Measurements from ENCODE around the gene NUP155.
"Not testable (repeated sequence)": the region's sequence is repeated elsewhere in the genome, so short reads cannot be mapped to it uniquely, and the experiment has no call there.

NUP155 gene

GRCh38 chr5:37370864-37371726 lies at the start of gene NUP155:
TSS of gene NUP155 (minus strand) at chr5:37371106. CDS start at chr5:37370977, 129 bp downstream.
- in situ Hi-C loops (cut with HindIII; ENCODE audit: low sequenced_read_pairs), result no loop called here

DNA sequence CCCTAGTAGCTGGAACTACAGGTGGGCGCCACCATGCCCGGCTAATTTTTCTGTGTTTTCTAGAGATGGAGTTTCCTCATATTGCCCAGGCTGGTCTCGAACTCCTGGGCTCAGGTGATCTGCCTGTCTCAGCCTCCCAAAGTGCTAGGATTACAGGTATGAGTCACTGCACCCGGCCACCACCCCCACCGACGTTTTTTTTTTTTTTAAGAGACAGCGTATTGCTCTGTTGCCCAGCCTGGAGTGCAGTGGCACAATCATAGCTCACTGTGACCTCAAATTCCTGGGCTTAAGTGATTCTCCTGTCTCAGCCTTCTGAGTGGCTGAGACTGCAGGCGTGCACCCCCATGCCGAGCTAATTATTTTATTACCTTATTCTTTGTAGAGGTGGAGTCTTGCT lies 46.4 kb upstream of the NUP155 start:
- in situ Hi-C loops (cut with HindIII; ENCODE audit: low sequenced_read_pairs), result no loop called here

DNA sequence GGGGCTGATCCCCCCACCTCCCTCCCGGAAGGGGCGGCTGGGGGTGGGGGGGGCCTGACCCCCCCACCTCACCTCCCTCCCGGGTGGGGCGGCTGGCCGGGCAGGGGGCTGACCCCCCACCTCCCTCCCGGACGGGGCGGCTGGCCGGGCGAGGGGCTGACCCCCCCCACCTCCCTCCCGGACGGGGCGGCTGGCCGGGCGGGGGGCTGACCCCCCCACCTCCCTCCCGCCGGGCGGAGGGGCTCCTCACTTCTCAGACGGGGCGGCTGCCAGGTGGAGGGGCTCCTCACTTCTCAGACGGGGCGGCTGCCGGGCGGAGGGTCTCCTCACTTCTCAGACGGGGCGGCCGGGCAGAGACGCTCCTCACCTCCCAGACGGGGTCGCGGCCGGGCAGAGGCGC lies 44.5 kb upstream of the NUP155 start:
- in situ Hi-C loops (cut with HindIII; ENCODE audit: low sequenced_read_pairs), result not testable (repeated sequence)

- in situ Hi-C loops (cut with HindIII; ENCODE audit: low sequenced_read_pairs), result no loop called here
Observed at GRCh38 chr5:37412515-37412914, 41.6 kb upstream of the NUP155 start.

GRCh38 chr5:37400501-37400900 lies 29.6 kb upstream of the NUP155 start:
- in situ Hi-C loops (cut with HindIII; ENCODE audit: low sequenced_read_pairs), result no loop called here

- in situ Hi-C loops (cut with HindIII; ENCODE audit: low sequenced_read_pairs), result no loop called here
Observed at GRCh38 chr5:37396352-37396751, 25.4 kb upstream of the NUP155 start.

DNA sequence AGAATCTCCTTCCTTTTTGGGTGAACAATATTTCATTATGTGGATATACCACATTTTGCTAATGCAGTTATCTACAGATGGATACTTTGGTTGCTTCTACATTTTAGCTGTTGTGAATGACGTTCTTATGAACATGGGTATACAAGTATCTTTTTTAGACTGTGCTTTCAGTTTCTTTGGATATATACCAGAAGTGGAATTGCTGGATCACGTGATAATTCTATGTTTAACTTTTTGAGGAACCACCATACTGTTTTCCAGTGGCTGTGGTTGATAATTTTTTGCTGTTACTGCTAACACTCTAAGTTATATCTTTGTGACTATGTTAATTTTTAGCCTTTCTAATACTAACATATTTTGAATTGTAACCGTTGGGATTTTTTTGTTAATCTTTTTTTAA lies 20.7 kb upstream of the NUP155 start:
- in situ Hi-C loops (cut with HindIII; ENCODE audit: low sequenced_read_pairs), result no loop called here

DNA sequence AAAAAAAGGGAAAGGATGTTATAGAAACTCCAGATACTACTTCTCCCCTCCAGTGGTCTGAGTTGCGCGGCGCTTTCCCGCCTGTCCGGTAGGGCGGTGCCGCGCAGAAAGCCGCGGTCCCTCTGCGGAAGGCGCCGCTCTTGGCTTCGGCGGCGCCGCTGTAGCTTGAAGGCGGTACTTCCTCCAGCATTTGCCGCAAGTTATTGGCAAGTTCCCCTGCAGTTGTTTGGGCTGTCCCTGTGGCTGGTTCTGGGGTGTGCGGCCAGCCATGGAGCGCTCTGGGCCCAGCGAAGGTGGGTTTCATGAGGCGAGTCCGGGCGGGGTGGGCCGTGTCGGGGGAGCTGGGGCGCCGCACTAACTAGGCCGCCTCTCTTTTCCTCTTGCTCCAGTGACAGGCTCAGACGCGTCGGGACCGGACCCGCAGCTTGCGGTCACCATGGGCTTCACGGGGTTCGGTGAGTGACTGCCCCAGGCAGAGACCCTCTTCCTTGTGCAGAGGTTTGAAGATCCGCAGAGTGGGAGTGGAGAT lies 8.3 kb upstream of the NUP155 start, which contains the start of gene WDR70:
WDR70 (plus strand) TSS at position 219 of the 529 bp plus-strand sequence; CDS start at position 269, 50 bp downstream.
- in situ Hi-C loops (cut with HindIII; ENCODE audit: low sequenced_read_pairs), result not testable (repeated sequence)

GRCh38 chr5:37378066-37378465 lies 7.2 kb upstream of the NUP155 start:
- in situ Hi-C loops (cut with HindIII; ENCODE audit: low sequenced_read_pairs), result not testable (repeated sequence)

GRCh38 chr5:37375091-37375490 lies 4.2 kb upstream of the NUP155 start:
- in situ Hi-C loops (cut with HindIII; ENCODE audit: low sequenced_read_pairs), result no loop called here

GRCh38 chr5:37370550-37370863 lies 399 bp downstream of the NUP155 start:
- in situ Hi-C loops (cut with HindIII; ENCODE audit: low sequenced_read_pairs), result no loop called here

- in situ Hi-C loops (cut with HindIII; ENCODE audit: low sequenced_read_pairs), result no loop called here
Observed at GRCh38 chr5:37355161-37355560, 15.7 kb downstream of the NUP155 start.

- in situ Hi-C loops (cut with HindIII; ENCODE audit: low sequenced_read_pairs), result not testable (repeated sequence)
Observed at GRCh38 chr5:37342741-37343140, 28.2 kb downstream of the NUP155 start.

- in situ Hi-C loops (cut with HindIII; ENCODE audit: low sequenced_read_pairs), result not testable (repeated sequence)
Observed at GRCh38 chr5:37334754-37335153, 36.2 kb downstream of the NUP155 start.

DNA sequence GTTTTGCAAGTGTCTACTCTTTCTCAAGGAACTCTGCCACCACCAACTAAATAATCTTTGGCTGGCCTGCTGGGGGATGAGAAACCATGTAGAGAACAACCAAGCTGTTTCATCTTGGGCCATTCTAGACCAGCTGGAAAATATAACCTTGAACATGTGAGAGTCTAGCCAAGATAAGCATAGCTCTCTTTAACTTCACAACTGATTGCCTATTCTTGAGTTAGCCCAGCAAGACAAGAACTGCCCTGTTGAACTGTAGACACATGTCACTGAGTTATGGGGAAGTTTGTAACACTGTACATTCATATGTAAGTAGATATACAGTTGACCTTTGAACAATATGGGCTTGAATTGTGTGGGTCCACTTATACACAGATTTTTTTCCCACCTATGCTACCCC lies 44.4 kb downstream of the NUP155 start:
- in situ Hi-C loops (cut with HindIII; ENCODE audit: low sequenced_read_pairs), result no loop called here

GRCh38 chr5:37323607-37324006 lies 47.3 kb downstream of the NUP155 start:
- in situ Hi-C loops (cut with HindIII; ENCODE audit: low sequenced_read_pairs), result no loop called here

- in situ Hi-C loops (cut with HindIII; ENCODE audit: low sequenced_read_pairs), result no loop called here
Observed at GRCh38 chr5:37319037-37319782, 51.7 kb downstream of the NUP155 start.

- in situ Hi-C loops (cut with HindIII; ENCODE audit: low sequenced_read_pairs), result no loop called here
Observed at GRCh38 chr5:37316027-37316426, 54.9 kb downstream of the NUP155 start.

- in situ Hi-C loops (cut with HindIII; ENCODE audit: low sequenced_read_pairs), result no loop called here
Observed at GRCh38 chr5:37310360-37310759, 60.5 kb downstream of the NUP155 start.

- in situ Hi-C loops (cut with HindIII; ENCODE audit: low sequenced_read_pairs), result no loop called here
Observed at GRCh38 chr5:37308793-37309192, 62.1 kb downstream of the NUP155 start.

DNA sequence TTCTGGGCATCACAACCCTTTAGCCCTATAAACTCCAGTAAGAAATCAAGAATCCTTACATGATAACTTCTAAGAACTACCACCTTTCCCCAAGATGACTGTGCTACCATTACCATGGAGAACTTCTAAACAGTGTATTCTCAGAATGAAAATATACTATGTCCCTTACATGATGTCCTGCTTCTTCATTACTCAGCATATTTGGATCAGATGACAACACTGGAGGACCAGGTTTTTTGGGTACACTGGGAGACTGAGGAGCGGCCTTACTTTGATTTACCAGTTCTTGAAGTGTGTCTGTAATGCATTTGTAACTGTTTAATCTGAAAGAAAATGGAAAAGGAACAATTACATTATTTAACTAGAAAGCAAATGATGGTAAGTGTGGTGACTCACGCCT lies 66.0 kb downstream of the NUP155 start:
- in situ Hi-C loops (cut with HindIII; ENCODE audit: low sequenced_read_pairs), result no loop called here

- in situ Hi-C loops (cut with HindIII; ENCODE audit: low sequenced_read_pairs), result not testable (repeated sequence)
Observed at GRCh38 chr5:37296313-37296712, 74.6 kb downstream of the NUP155 start.

Measured in DLD1 (cell line).